ENCODE results near the gene GINS2.

Gene GINS2

DNA sequence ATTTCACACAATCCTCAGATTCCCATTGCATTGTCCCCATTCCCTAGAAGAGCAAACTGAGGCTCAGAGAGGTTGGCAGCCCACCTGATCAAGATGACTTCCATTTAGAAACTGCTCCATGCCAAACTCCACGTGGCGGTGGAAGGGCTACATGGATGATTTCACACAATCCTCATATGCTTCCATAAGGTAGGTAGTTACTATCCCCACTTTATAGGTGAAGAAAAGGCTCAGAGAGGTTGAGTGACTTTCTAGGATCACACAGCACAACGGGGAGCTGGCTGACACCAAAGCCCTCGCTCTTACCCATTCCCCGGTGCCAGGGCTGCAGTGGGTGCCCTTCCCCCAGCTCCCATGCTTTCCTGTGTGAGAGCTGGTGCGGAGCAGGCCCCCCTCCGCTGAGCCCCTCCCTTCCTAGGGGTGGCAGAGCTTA is 9.7 kb upstream of the GINS2 start:
- Histone ChIP-seq H2AFZ (ENCODE audit: low read length) (no peak overlapping the region), H3K4me1 (ENCODE audit: insufficient read depth, low read length, poor library complexity, severe bottlenecking) (no peaks in the 10 kb centered on the region), H3K9me3 (ENCODE audit: insufficient read depth, low read depth, low read length) (no peaks in the 10 kb centered on the region), H3F3A (ENCODE audit: low read depth) (no peaks in the 10 kb centered on the region), H3K79me2 (ENCODE audit: insufficient read depth, low read length) (no peaks in the 10 kb centered on the region), H3K4me2 (ENCODE audit: low read depth, low read length, poor library complexity, severe bottlenecking) (no peak overlapping the region), H3K9me2 (replicated peaks; ENCODE audit: low read depth, low read length) (no peaks in the 10 kb centered on the region), H4K20me1 (ENCODE audit: insufficient read depth, low read length, poor library complexity, severe bottlenecking) (no peaks in the 10 kb centered on the region), H3K9ac (ENCODE audit: low read depth, low read length, poor library complexity, severe bottlenecking) (no peak overlapping the region), H3K4me3 (ENCODE audit: low read length, poor library complexity, severe bottlenecking) (no peak overlapping the region), H3K36me3 (ENCODE audit: insufficient read depth, low read length) (no peaks in the 10 kb centered on the region), H3K27me3 (ENCODE audit: insufficient read depth, low read length, poor library complexity, severe bottlenecking) (no peaks in the 10 kb centered on the region)
- TF ChIP-seq EZH2phosphoT487 (IDR thresholded peaks at IDR 0.05; ENCODE audit: borderline replicate concordance) (no peak), CTCF (conservative IDR thresholded peaks at IDR 0.05; ENCODE audit: low read length) (no peak)

DNA sequence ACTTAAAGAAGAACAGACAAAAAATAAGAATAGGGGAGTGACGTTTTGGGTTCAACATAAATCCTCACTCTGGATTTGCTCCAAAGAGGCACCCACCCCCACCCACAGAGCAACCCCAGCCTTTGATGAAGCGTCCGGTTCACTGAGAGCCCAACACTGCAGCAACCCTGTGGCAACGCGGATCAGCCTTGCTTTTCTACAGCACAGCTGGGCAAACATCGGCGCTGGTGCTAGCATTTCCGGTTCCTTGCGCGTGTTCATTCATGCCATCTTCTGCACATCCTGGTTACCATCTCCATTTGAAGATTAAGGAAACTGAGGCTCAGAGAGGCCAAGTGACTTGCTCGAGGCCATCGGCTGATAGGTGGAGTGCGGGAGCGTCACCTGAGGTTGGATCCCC is 8.7 kb upstream of the GINS2 start:
- H3K9me2 ChIP-seq (replicated peaks; ENCODE audit: low read depth, low read length), result no peaks in the 10 kb centered on the region
- no peaks in the 10 kb centered on the region for H3K79me2 ChIP-seq (ENCODE audit: insufficient read depth, low read length)
- no peak overlapping the region for H3K4me2 ChIP-seq (ENCODE audit: low read depth, low read length, poor library complexity, severe bottlenecking)
- no peaks in the 10 kb centered on the region for H3F3A ChIP-seq (ENCODE audit: low read depth)
- H3K9ac ChIP-seq (ENCODE audit: low read depth, low read length, poor library complexity, severe bottlenecking), result no peak overlapping the region
- no peak overlapping the region for H3K4me3 ChIP-seq (ENCODE audit: low read length, poor library complexity, severe bottlenecking)
- H3K4me1 ChIP-seq (ENCODE audit: insufficient read depth, low read length, poor library complexity, severe bottlenecking), result no peaks in the 10 kb centered on the region
- TF ChIP-seq EZH2phosphoT487 (IDR thresholded peaks at IDR 0.05; ENCODE audit: borderline replicate concordance) (no peak), CTCF (conservative IDR thresholded peaks at IDR 0.05; ENCODE audit: low read length) (no peak)
- H3K36me3 ChIP-seq (ENCODE audit: insufficient read depth, low read length), result no peaks in the 10 kb centered on the region
- no peaks in the 10 kb centered on the region for H3K27me3 ChIP-seq (ENCODE audit: insufficient read depth, low read length, poor library complexity, severe bottlenecking)
- no peaks in the 10 kb centered on the region for H3K9me3 ChIP-seq (ENCODE audit: insufficient read depth, low read depth, low read length)
- H4K20me1 ChIP-seq (ENCODE audit: insufficient read depth, low read length, poor library complexity, severe bottlenecking), result no peaks in the 10 kb centered on the region
- H2AFZ ChIP-seq (ENCODE audit: low read length), result no peak overlapping the region

DNA sequence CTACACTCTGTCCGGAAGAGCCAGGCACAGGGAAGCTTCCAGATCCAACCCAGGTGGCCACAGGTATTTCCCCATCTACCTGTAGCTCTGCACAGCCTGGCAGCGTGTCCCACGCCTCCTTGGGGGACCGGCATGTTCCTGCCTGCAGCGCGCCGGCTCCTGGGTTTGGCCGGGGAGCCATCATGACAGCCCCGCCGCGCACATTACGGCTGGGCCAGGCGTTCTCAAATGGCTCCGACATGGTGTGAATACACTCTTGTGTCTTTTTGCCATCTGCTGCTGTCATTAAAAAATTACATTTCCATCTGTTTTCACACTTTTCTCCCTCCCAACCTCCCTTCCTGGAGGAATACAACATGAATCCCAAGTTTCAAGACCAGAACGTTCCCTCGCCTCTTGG is 8.0 kb upstream of the GINS2 start:
- H2AFZ ChIP-seq (ENCODE audit: low read length), result no peak overlapping the region
- H3F3A ChIP-seq (ENCODE audit: low read depth), result no peaks in the 10 kb centered on the region
- no peak overlapping the region for H3K4me2 ChIP-seq (ENCODE audit: low read depth, low read length, poor library complexity, severe bottlenecking)
- H3K4me1 ChIP-seq (ENCODE audit: insufficient read depth, low read length, poor library complexity, severe bottlenecking), result no peaks in the 10 kb centered on the region
- H3K9ac ChIP-seq (ENCODE audit: low read depth, low read length, poor library complexity, severe bottlenecking), result no peak overlapping the region
- no peak overlapping the region for H3K4me3 ChIP-seq (ENCODE audit: low read length, poor library complexity, severe bottlenecking)
- no peaks in the 10 kb centered on the region for H3K9me3 ChIP-seq (ENCODE audit: insufficient read depth, low read depth, low read length)
- H3K36me3 ChIP-seq (ENCODE audit: insufficient read depth, low read length), result no peaks in the 10 kb centered on the region
- H3K27me3 ChIP-seq (ENCODE audit: insufficient read depth, low read length, poor library complexity, severe bottlenecking), result no peaks in the 10 kb centered on the region
- no peaks in the 10 kb centered on the region for H3K9me2 ChIP-seq (replicated peaks; ENCODE audit: low read depth, low read length)
- TF ChIP-seq CTCF (conservative IDR thresholded peaks at IDR 0.05; ENCODE audit: low read length), result no peak
- TF ChIP-seq EZH2phosphoT487 (IDR thresholded peaks at IDR 0.05; ENCODE audit: borderline replicate concordance), result no peak
- H3K79me2 ChIP-seq (ENCODE audit: insufficient read depth, low read length), result no peaks in the 10 kb centered on the region
- H4K20me1 ChIP-seq (ENCODE audit: insufficient read depth, low read length, poor library complexity, severe bottlenecking), result no peaks in the 10 kb centered on the region
